Smooth muscle cell (in vitro differentiated cells): ENCODE results near the gene SSTR3. TPM values are rescaled to one million over a fixed set of nuclear protein-coding genes. Genes with fewer than 3 reads are reported as not detected.

Source experiments
- DNase-seq: peaks from one replicate; lab custom pipeline; 2025; ENCODE audit not compliant: unreplicated experiment; lab: John Stamatoyannopoulos, UW
- H2AFZ ChIP-seq: fragments of 200-600 bp; sonication (generic); 2 replicates; pipeline ENCODE4 v1.6.0; 2016; ENCODE audit warnings: antibody characterized with exemption, low read depth, mild to moderate bottlenecking
- H3F3A ChIP-seq: fragments of 200-600 bp; sonication (generic); 2 replicates; pipeline ENCODE4 v1.6.0; 2017; ENCODE audit warnings: antibody characterized with exemption, low read depth
- H3K27ac ChIP-seq: fragments of 200-600 bp; sonication (generic); 2 replicates; pipeline ENCODE4 v1.5.1; 2016; ENCODE audit warnings: low read depth, mild to moderate bottlenecking
- H3K27me3 ChIP-seq: fragments of 200-600 bp; sonication (generic); 2 replicates; pipeline ENCODE4 v1.6.1; 2016; ENCODE audit warnings: low read depth, mild to moderate bottlenecking
- H3K36me3 ChIP-seq: fragments of 200-600 bp; sonication (generic); 2 replicates; pipeline ENCODE4 v1.5.1; 2016; ENCODE audit warnings: low read depth
- H3K4me1 ChIP-seq: fragments of 200-600 bp; sonication (generic); 2 replicates; pipeline ENCODE4 v1.5.1; 2016; ENCODE audit warnings: low read depth
- H3K4me2 ChIP-seq: fragments of 200-600 bp; sonication (generic); 2 replicates; pipeline ENCODE4 v1.6.0; 2016; ENCODE audit warnings: mild to moderate bottlenecking
- H3K4me3 ChIP-seq: fragments of 200-600 bp; sonication (generic); 2 replicates; pipeline ENCODE4 v1.5.1; 2016; ENCODE audit warnings: mild to moderate bottlenecking
- H3K79me2 ChIP-seq: fragments of 200-600 bp; sonication (generic); 2 replicates; pipeline ENCODE4 v1.6.0; 2016; ENCODE audit warnings: low read depth, mild to moderate bottlenecking
- H3K9ac ChIP-seq: fragments of 200-600 bp; sonication (generic); 2 replicates; pipeline ENCODE4 v1.6.0; 2016; ENCODE audit warnings: low read depth
- H3K9me3 ChIP-seq: fragments of 200-600 bp; sonication (generic); replicated peaks from 2 replicates; pipeline ENCODE4 v1.5.1; 2016; ENCODE audit warnings: low read depth
- H4K20me1 ChIP-seq: fragments of 200-600 bp; sonication (generic); 2 replicates; pipeline ENCODE4 v1.6.0; 2016; ENCODE audit warnings: low read depth
- CTCF ChIP-seq: fragments of 200-600 bp; sonication (generic); IDR thresholded peaks from 2 replicates; pipeline ENCODE4 v1.5.1; 2017; ENCODE audit warnings: borderline replicate concordance, mild to moderate bottlenecking, antibody characterized with exemption; ENCODE audit not compliant: insufficient read depth, poor library complexity, severe bottlenecking
- WGBS: methylation state at CpG from one replicate; pipeline ENCODE4 v1.1.7; 2016; ENCODE audit warnings: low lambda C conversion rate; 5-methylcytosine and 5-hydroxymethylcytosine counted together
- polyA plus RNA-seq: library from polyadenylated mRNA; unstranded; fragments of >200 nt; fragmentation: Nextera tagmentation; extraction: Ambion mirVana; gene quantifications from 2 replicates; pipeline ENCODE4 v1.2.1, GENCODE V29; 2016
- total RNA-seq: library from RNA; depleted of rRNA; stranded (reverse); fragments of >200 nt; gene quantifications from 2 replicates; pipeline ENCODE4 v1.2.3, GENCODE V29; 2014

Gene SSTR3
- total and polyA plus RNA-seq, 2 experiments from 2014 or later = not detected

DNA sequence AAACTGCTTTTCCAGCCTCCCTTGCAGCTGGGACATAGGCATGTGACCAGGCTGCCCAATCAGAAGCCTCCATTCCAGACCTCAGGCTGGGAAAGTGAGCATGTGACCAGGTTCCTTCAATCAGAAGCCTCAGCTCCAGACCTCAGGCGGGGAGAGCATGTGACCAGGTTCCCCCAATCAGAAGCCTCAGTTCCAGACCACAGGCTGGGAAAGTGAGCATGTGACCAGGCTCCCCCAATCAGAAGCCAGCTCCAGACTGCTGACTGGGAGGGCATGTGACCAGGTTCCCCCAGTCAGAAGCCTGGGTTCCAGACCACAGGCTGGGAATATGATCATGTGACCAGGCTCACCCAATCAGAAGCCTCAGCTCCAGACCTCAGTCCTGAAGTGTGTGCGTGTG lies 50.8 kb downstream of the SSTR3 start:
- Histone ChIP-seq H3K4me1 (no peaks in the 10 kb centered on the region), H3K27me3 (no peaks in the 10 kb centered on the region), H3K27ac (no peak overlapping the region), H3K4me2 (no peak overlapping the region), H3K4me3 (no peak overlapping the region), H3F3A (no peaks in the 10 kb centered on the region), H3K79me2 (no peaks in the 10 kb centered on the region), H3K9ac (no peak overlapping the region), H3K9me3 (no peaks in the 10 kb centered on the region), H2AFZ (no peak overlapping the region), H4K20me1 (no peaks in the 10 kb centered on the region), H3K36me3 (no peaks in the 10 kb centered on the region)
- TF ChIP-seq CTCF = no peak
- 100% methylated on average over 2 of the region's 2 CpGs for WGBS
- DNase-seq = no peak

DNA sequence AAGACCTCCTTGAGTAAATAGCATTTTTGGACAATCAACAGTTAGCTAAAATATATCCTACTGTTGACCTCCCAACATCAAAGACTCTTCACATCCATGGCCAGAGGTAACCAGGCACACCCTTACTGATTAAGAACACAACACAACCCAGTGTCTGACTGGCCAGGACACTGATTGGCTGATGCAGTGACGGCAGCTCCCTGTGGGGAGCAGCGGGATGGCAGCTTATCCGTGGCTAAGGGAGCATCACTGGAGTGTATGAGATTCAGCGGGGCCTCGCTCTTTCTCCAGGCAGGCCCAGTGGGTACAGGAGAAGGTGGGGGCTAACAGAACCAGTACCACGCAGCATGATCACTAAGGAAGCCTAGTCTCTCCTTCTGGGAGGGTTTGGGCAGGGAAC lies 52.2 kb downstream of the SSTR3 start:
- no peak for TF ChIP-seq CTCF
- Histone ChIP-seq H3F3A (no peaks in the 10 kb centered on the region), H3K4me1 (no peaks in the 10 kb centered on the region), H2AFZ (no peak overlapping the region), H3K36me3 (no peaks in the 10 kb centered on the region), H3K79me2 (no peaks in the 10 kb centered on the region), H3K4me2 (no peak overlapping the region), H3K27me3 (no peaks in the 10 kb centered on the region), H3K9ac (no peak overlapping the region), H3K9me3 (no peaks in the 10 kb centered on the region), H3K4me3 (no peak overlapping the region), H4K20me1 (no peaks in the 10 kb centered on the region), H3K27ac (no peak overlapping the region)
- no peak for DNase-seq
- 72% methylated on average over 6 of the region's 6 CpGs for WGBS

DNA sequence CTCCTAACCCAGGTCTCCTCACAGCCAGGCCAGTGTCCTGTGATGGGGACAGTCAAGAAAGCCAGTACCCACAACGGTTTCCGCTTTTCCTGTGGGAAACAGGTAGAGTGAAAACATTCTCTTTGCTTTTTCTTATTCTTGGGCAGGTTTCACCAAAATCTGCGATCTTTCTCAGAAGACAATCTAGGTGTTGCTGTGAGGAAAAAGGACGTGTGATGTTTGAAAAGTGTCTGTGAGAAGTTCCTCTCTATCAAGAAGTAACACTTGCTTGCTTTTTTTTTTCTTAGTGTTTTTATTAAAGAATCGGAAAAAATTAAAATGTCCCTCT lies 53.4 kb downstream of the SSTR3 start:
- no peaks in the 10 kb centered on the region for H3K27me3 ChIP-seq
- no peak overlapping the region for H3K4me3 ChIP-seq
- H2AFZ ChIP-seq = no peak overlapping the region
- no peak overlapping the region for H3K4me2 ChIP-seq
- WGBS = 90% methylated on average over 5 of the region's 5 CpGs
- H3F3A ChIP-seq = no peaks in the 10 kb centered on the region
- H3K9me3 ChIP-seq = no peaks in the 10 kb centered on the region
- H3K9ac ChIP-seq = no peak overlapping the region
- no peaks in the 10 kb centered on the region for H4K20me1 ChIP-seq
- DNase-seq = no peak
- H3K79me2 ChIP-seq = no peaks in the 10 kb centered on the region
- no peaks in the 10 kb centered on the region for H3K36me3 ChIP-seq
- no peak overlapping the region for H3K27ac ChIP-seq
- no peaks in the 10 kb centered on the region for H3K4me1 ChIP-seq
- TF ChIP-seq CTCF = no peak

GRCh38 chr22:37157516-37158285 lies 54.6 kb downstream of the SSTR3 start:
- H2AFZ ChIP-seq = no peak overlapping the region
- no peaks in the 10 kb centered on the region for H3K4me1 ChIP-seq
- no peaks in the 10 kb centered on the region for H3K27me3 ChIP-seq
- no peaks in the 10 kb centered on the region for H3K79me2 ChIP-seq
- H3K9ac ChIP-seq = no peak overlapping the region
- DNase-seq = no peak
- H3K9me3 ChIP-seq = no peaks in the 10 kb centered on the region
- 76% methylated on average over 13 of the region's 13 CpGs for WGBS
- no peak overlapping the region for H3K4me3 ChIP-seq
- no peaks in the 10 kb centered on the region for H4K20me1 ChIP-seq
- TF ChIP-seq CTCF = no peak
- no peaks in the 10 kb centered on the region for H3F3A ChIP-seq
- H3K27ac ChIP-seq = no peak overlapping the region
- no peaks in the 10 kb centered on the region for H3K36me3 ChIP-seq
- no peak overlapping the region for H3K4me2 ChIP-seq
